ENCODE results near the gene DNAJB4. TPM values are rescaled to one million over a fixed set of nuclear protein-coding genes. Genes with fewer than 3 reads are reported as not detected.

The DNAJB4 gene
- total and polyA plus RNA-seq, 2 experiments from 2014 or later: 29.5 to 36.5 TPM

DNA sequence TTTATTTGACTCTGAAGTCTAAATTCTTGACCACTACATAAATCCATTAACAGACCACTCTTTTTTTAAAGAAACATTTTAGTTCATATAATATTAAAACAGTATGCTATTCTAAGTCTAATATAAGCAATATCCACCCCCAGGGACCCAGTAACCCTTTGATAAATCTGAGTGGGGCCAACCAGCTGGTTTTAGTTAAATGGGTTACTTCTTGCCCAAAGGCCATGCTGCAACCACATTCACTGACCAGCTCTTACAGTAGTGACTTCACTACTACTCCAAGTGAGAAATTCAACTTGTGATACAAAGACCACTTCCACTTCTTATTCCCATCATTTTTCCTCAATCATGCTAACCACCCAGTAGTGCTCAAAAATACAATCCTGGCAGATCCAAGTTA is 46.3 kb upstream of the DNAJB4 start:
- Histone ChIP-seq H3K9me2 (replicated peaks; ENCODE audit: insufficient read depth) (no peaks in the 10 kb centered on the region), H4K20me1 (ENCODE audit: insufficient read depth, poor library complexity, severe bottlenecking) (peaks cover 37% of the 10 kb centered on the region), H3K4me2 (no peak overlapping the region), H3K27ac (no peak overlapping the region), H3K79me2 (peaks cover 77% of the 10 kb centered on the region), H2AFZ (no peak overlapping the region), H3K4me1 (ENCODE audit: insufficient read depth) (peaks cover 7% of the 10 kb centered on the region), H3K9me3 (ENCODE audit: low read depth) (no peaks in the 10 kb centered on the region), H3K36me3 (replicated peaks; ENCODE audit: insufficient read depth, low read depth) (peaks cover 3% of the 10 kb centered on the region), H3K27me3 (no peaks in the 10 kb centered on the region), H3K4me3 (no peak overlapping the region)
- TF ChIP-seq EZH2phosphoT487 (IDR thresholded peaks at IDR 0.05; ENCODE audit: low read depth, severe bottlenecking, unreplicated experiment) (no peak), EZH2 (IDR thresholded peaks at IDR 0.05; ENCODE audit: borderline replicate concordance) (no peak)
- TF ChIP-seq, protein P1, sequence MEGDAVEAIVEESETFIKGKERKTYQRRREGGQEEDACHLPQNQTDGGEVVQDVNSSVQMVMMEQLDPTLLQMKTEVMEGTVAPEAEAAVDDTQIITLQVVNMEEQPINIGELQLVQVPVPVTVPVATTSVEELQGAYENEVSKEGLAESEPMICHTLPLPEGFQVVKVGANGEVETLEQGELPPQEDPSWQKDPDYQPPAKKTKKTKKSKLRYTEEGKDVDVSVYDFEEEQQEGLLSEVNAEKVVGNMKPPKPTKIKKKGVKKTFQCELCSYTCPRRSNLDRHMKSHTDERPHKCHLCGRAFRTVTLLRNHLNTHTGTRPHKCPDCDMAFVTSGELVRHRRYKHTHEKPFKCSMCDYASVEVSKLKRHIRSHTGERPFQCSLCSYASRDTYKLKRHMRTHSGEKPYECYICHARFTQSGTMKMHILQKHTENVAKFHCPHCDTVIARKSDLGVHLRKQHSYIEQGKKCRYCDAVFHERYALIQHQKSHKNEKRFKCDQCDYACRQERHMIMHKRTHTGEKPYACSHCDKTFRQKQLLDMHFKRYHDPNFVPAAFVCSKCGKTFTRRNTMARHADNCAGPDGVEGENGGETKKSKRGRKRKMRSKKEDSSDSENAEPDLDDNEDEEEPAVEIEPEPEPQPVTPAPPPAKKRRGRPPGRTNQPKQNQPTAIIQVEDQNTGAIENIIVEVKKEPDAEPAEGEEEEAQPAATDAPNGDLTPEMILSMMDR (IDR thresholded peaks at IDR 0.05; ENCODE audit: poor library complexity): no peak
- DNase-seq (ENCODE audit: low spot score): no peak

DNA sequence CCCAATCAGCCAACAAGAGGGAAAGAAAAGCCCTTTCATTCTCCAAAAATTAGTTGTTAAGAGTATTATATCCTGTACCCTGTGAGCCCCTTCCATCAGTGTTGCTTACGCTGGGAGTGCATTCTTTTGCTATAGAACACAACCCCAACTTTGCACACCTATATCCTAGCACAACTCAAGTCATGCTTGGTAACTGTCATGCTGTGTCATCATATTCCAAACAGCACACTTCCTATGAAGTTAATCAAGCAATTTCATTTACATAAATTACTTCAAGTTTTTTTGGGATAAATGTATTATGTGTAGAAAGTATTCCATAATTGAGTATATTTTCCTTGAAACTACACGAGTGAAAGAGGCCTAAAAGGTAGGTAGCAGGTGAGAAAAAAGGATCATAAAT is 45.9 kb upstream of the DNAJB4 start:
- Histone ChIP-seq H4K20me1 (ENCODE audit: insufficient read depth, poor library complexity, severe bottlenecking) (peaks cover 37% of the 10 kb centered on the region), H3K4me3 (no peak overlapping the region), H3K27me3 (no peaks in the 10 kb centered on the region), H3K4me1 (ENCODE audit: insufficient read depth) (peaks cover 7% of the 10 kb centered on the region), H3K9me2 (replicated peaks; ENCODE audit: insufficient read depth) (no peaks in the 10 kb centered on the region), H3K4me2 (no peak overlapping the region), H3K79me2 (peaks cover 78% of the 10 kb centered on the region), H3K36me3 (replicated peaks; ENCODE audit: insufficient read depth, low read depth) (peaks cover 3% of the 10 kb centered on the region), H2AFZ (no peak overlapping the region), H3K27ac (no peak overlapping the region), H3K9me3 (ENCODE audit: low read depth) (no peaks in the 10 kb centered on the region)
- TF ChIP-seq, protein P1 (IDR thresholded peaks at IDR 0.05; ENCODE audit: poor library complexity): no peak
- no peak for TF ChIP-seq EZH2phosphoT487 (IDR thresholded peaks at IDR 0.05; ENCODE audit: low read depth, severe bottlenecking, unreplicated experiment)
- 98% methylated on average over 2 of the region's 2 CpGs for WGBS (ENCODE audit: low lambda C conversion rate, missing lambda C conversion rate)
- DNase-seq (ENCODE audit: low spot score): no peak

DNA sequence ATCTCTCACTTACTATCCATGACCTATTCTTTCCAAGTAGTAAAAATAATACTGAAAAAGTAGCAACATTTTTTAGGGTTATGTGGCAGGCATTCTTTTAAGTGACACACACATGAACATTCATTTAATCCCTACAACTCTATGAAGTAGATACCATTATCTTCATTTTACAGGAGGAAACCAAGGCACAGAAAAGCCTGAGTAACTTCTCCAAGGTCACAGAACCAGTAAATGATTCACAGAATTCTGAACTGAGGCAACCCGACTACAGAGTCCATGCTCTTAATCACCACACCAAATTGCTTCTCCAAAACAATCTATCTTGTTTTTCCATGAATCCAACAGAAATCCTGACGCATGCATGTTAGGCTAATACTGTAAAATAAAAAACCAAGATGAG is 43.3 kb upstream of the DNAJB4 start:
- Histone ChIP-seq H2AFZ (no peak overlapping the region), H3K27me3 (no peaks in the 10 kb centered on the region), H3K27ac (no peak overlapping the region), H3K36me3 (replicated peaks; ENCODE audit: insufficient read depth, low read depth) (peaks cover 3% of the 10 kb centered on the region), H3K4me1 (ENCODE audit: insufficient read depth) (peaks cover 7% of the 10 kb centered on the region), H3K79me2 (peaks cover 93% of the 10 kb centered on the region), H3K4me2 (no peak overlapping the region), H3K4me3 (no peak overlapping the region), H3K9me3 (ENCODE audit: low read depth) (no peaks in the 10 kb centered on the region), H3K9me2 (replicated peaks; ENCODE audit: insufficient read depth) (no peaks in the 10 kb centered on the region), H4K20me1 (ENCODE audit: insufficient read depth, poor library complexity, severe bottlenecking) (peaks cover 43% of the 10 kb centered on the region)
- TF ChIP-seq EZH2 (IDR thresholded peaks at IDR 0.05; ENCODE audit: borderline replicate concordance) (no peak), EZH2phosphoT487 (IDR thresholded peaks at IDR 0.05; ENCODE audit: low read depth, severe bottlenecking, unreplicated experiment) (no peak)
- TF ChIP-seq, protein P1 (IDR thresholded peaks at IDR 0.05; ENCODE audit: poor library complexity): no peak
- peak; percentile 22 for DNase-seq (ENCODE audit: low spot score)
- 70% methylated on average over 2 of the region's 2 CpGs for WGBS (ENCODE audit: low lambda C conversion rate, missing lambda C conversion rate)

DNA sequence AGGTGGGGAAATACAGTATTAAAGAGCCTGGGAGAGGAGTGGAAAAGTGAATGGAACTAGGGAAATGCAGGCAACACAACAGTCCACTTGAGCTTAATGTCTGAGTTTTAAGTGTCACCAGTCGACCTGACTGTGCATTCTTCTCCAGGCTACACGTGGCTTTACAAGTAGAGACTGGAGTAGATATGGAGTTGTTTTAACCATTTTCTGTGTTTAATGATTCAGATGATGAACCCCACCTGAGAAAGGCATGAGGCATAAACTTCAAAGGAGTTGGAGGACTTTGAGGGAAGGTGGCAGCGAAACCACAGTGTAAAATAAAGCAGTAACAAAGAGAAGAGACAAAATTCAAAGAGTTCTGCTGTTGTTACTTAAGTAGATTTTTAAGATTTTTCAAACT is 38.4 kb upstream of the DNAJB4 start:
- no peak for DNase-seq (ENCODE audit: low spot score)
- H3K27me3 ChIP-seq: no peaks in the 10 kb centered on the region
- peaks cover 99% of the 10 kb centered on the region for H3K79me2 ChIP-seq
- H3K4me1 ChIP-seq (ENCODE audit: insufficient read depth): peaks cover 7% of the 10 kb centered on the region
- no peak overlapping the region for H3K4me3 ChIP-seq
- no peak overlapping the region for H3K4me2 ChIP-seq
- no peak overlapping the region for H2AFZ ChIP-seq
- 87% methylated on average over 3 of the region's 3 CpGs for WGBS (ENCODE audit: low lambda C conversion rate, missing lambda C conversion rate)
- H3K9me3 ChIP-seq (ENCODE audit: low read depth): no peaks in the 10 kb centered on the region
- no peak overlapping the region for H3K27ac ChIP-seq
- TF ChIP-seq EZH2 (IDR thresholded peaks at IDR 0.05; ENCODE audit: borderline replicate concordance) (no peak), EZH2phosphoT487 (IDR thresholded peaks at IDR 0.05; ENCODE audit: low read depth, severe bottlenecking, unreplicated experiment) (no peak)
- TF ChIP-seq, protein P1 (IDR thresholded peaks at IDR 0.05; ENCODE audit: poor library complexity): no peak
- H4K20me1 ChIP-seq (ENCODE audit: insufficient read depth, poor library complexity, severe bottlenecking): peaks cover 73% of the 10 kb centered on the region
- H3K36me3 ChIP-seq (replicated peaks; ENCODE audit: insufficient read depth, low read depth): peaks cover 13% of the 10 kb centered on the region
- H3K9me2 ChIP-seq (replicated peaks; ENCODE audit: insufficient read depth): no peaks in the 10 kb centered on the region
